ENCODE measurements around the gene ZNF835.

ZNF835 gene

GRCh38 chr19:56633021-56633420 is 38.5 kb downstream of the ZNF835 start:
- TF ChIP-seq TAF1 (IDR thresholded peaks at IDR 0.05; ENCODE audit: borderline replicate concordance, insufficient read depth, low read length) (no peak), POLR2AphosphoS5 (IDR thresholded peaks at IDR 0.05; ENCODE audit: low read depth, low read length) (no peak), SIN3A (IDR thresholded peaks at IDR 0.05; ENCODE audit: borderline replicate concordance, insufficient read depth, low read length) (no peak), FOXP2 (optimal IDR thresholded peaks at IDR 0.05; ENCODE audit: borderline replicate concordance, extremely low read depth, extremely low read length, insufficient read depth) (no peak), REST (IDR thresholded peaks at IDR 0.05; ENCODE audit: insufficient read depth in 1 of 2, low read depth in 2 of 2, low read length in 2 of 2) (no peak)

GRCh38 chr19:56625708-56626107 is 45.8 kb downstream of the ZNF835 start:
- TF ChIP-seq FOXP2 (optimal IDR thresholded peaks at IDR 0.05; ENCODE audit: borderline replicate concordance, extremely low read depth, extremely low read length, insufficient read depth) (no peak), POLR2AphosphoS5 (IDR thresholded peaks at IDR 0.05; ENCODE audit: low read depth, low read length) (no peak)

GRCh38 chr19:56623006-56623405 is 48.6 kb downstream of the ZNF835 start:
- no peak for TF ChIP-seq POLR2AphosphoS5 (IDR thresholded peaks at IDR 0.05; ENCODE audit: low read depth, low read length)
- TF ChIP-seq TAF1 (IDR thresholded peaks at IDR 0.05; ENCODE audit: borderline replicate concordance, insufficient read depth, low read length): no peak
- no peak for TF ChIP-seq SIN3A (IDR thresholded peaks at IDR 0.05; ENCODE audit: borderline replicate concordance, insufficient read depth, low read length)
- TF ChIP-seq FOXP2 (optimal IDR thresholded peaks at IDR 0.05; ENCODE audit: borderline replicate concordance, extremely low read depth, extremely low read length, insufficient read depth): no peak

GRCh38 chr19:56622374-56622773 is 49.2 kb downstream of the ZNF835 start:
- TF ChIP-seq TAF1 (IDR thresholded peaks at IDR 0.05; ENCODE audit: borderline replicate concordance, insufficient read depth, low read length): no peak
- TF ChIP-seq SIN3A (IDR thresholded peaks at IDR 0.05; ENCODE audit: borderline replicate concordance, insufficient read depth, low read length): no peak
- no peak for TF ChIP-seq POLR2AphosphoS5 (IDR thresholded peaks at IDR 0.05; ENCODE audit: low read depth, low read length)
- TF ChIP-seq REST (IDR thresholded peaks at IDR 0.05; ENCODE audit: insufficient read depth in 1 of 2, low read depth in 2 of 2, low read length in 2 of 2): no peak
- no peak for TF ChIP-seq FOXP2 (optimal IDR thresholded peaks at IDR 0.05; ENCODE audit: borderline replicate concordance, extremely low read depth, extremely low read length, insufficient read depth)

- TF ChIP-seq SIN3A (IDR thresholded peaks at IDR 0.05; ENCODE audit: borderline replicate concordance, insufficient read depth, low read length) (no peak), FOXP2 (optimal IDR thresholded peaks at IDR 0.05; ENCODE audit: borderline replicate concordance, extremely low read depth, extremely low read length, insufficient read depth) (no peak), POLR2AphosphoS5 (IDR thresholded peaks at IDR 0.05; ENCODE audit: low read depth, low read length) (no peak), TAF1 (IDR thresholded peaks at IDR 0.05; ENCODE audit: borderline replicate concordance, insufficient read depth, low read length) (no peak), REST (IDR thresholded peaks at IDR 0.05; ENCODE audit: insufficient read depth in 1 of 2, low read depth in 2 of 2, low read length in 2 of 2) (no peak)
Observed at GRCh38 chr19:56619121-56619520, 52.4 kb downstream of the ZNF835 start.

- no peak for TF ChIP-seq POLR2AphosphoS5 (IDR thresholded peaks at IDR 0.05; ENCODE audit: low read depth, low read length)
Observed at GRCh38 chr19:56617531-56617930, 54.0 kb downstream of the ZNF835 start.

GRCh38 chr19:56613639-56614038 is 57.9 kb downstream of the ZNF835 start:
- TF ChIP-seq TAF1 (IDR thresholded peaks at IDR 0.05; ENCODE audit: borderline replicate concordance, insufficient read depth, low read length): no peak
- no peak for TF ChIP-seq FOXP2 (optimal IDR thresholded peaks at IDR 0.05; ENCODE audit: borderline replicate concordance, extremely low read depth, extremely low read length, insufficient read depth)
- no peak for TF ChIP-seq SIN3A (IDR thresholded peaks at IDR 0.05; ENCODE audit: borderline replicate concordance, insufficient read depth, low read length)
- no peak for TF ChIP-seq REST (IDR thresholded peaks at IDR 0.05; ENCODE audit: insufficient read depth in 1 of 2, low read depth in 2 of 2, low read length in 2 of 2)
- no peak for TF ChIP-seq POLR2AphosphoS5 (IDR thresholded peaks at IDR 0.05; ENCODE audit: low read depth, low read length)

Data from PFSK-1 (cell line).